H9 (cell line): ENCODE measurements around the gene EML2. TPM values are rescaled to one million over a fixed set of nuclear protein-coding genes. Genes with fewer than 3 reads are reported as not detected.

ENCODE experiments used
- DNase-seq: peaks from one replicate; pipeline ENCODE4 v3.0.0-alpha.2; 2017
- H2AFZ ChIP-seq: one replicate; pipeline ENCODE4 v1.6.1; 2013; ENCODE audit warnings: mild to moderate bottlenecking, low read length, control low read depth, moderate library complexity
- H2AK5ac ChIP-seq: 2 replicates; pipeline ENCODE4 v1.6.1; 2013; ENCODE audit warnings: low read length, control low read depth, mixed read lengths; ENCODE audit not compliant: insufficient read length
- H2BK120ac ChIP-seq: one replicate; pipeline ENCODE4 v1.6.1; 2013; ENCODE audit warnings: low read depth, mild to moderate bottlenecking, low read length, control low read depth, inconsistent platforms; ENCODE audit not compliant: poor library complexity, severe bottlenecking
- H2BK12ac ChIP-seq: 2 replicates; pipeline ENCODE4 v1.6.1; 2013; ENCODE audit warnings: low read length, control low read depth, mixed read lengths, low read depth; ENCODE audit not compliant: insufficient read length
- H2BK15ac ChIP-seq: 2 replicates; pipeline ENCODE4 v1.6.1; 2013; ENCODE audit warnings: low read depth, low read length, control low read depth
- H2BK20ac ChIP-seq: one replicate; pipeline ENCODE4 v1.6.1; 2013; ENCODE audit warnings: low read depth, mild to moderate bottlenecking, low read length, control low read depth, inconsistent platforms; ENCODE audit not compliant: poor library complexity, severe bottlenecking
- H2BK5ac ChIP-seq: 2 replicates; pipeline ENCODE4 v1.6.1; 2013; ENCODE audit warnings: low read length, control low read depth, mixed read lengths; ENCODE audit not compliant: insufficient read length
- H3K14ac ChIP-seq: 2 replicates; pipeline ENCODE4 v1.6.1; 2013; ENCODE audit warnings: low read length, control low read depth; ENCODE audit not compliant: insufficient read depth
- H3K18ac ChIP-seq: 2 replicates; pipeline ENCODE4 v1.6.1; 2013; ENCODE audit warnings: low read depth, mild to moderate bottlenecking, mixed read lengths, low read length, control low read depth; ENCODE audit not compliant: insufficient read length
- H3K23ac ChIP-seq: 2 replicates; pipeline ENCODE4 v1.6.1; 2013; ENCODE audit warnings: low read length, control low read depth, mixed read lengths, low read depth; ENCODE audit not compliant: insufficient read length
- H3K23me2 ChIP-seq: 2 replicates; pipeline ENCODE4 v1.6.1; 2013; ENCODE audit warnings: low read depth, mild to moderate bottlenecking, mixed read lengths, low read length, control low read depth; ENCODE audit not compliant: insufficient read length, poor library complexity, severe bottlenecking
- H3K27ac ChIP-seq: 2 replicates; pipeline ENCODE4 v1.5.1; 2013; ENCODE audit warnings: low read length, control low read depth, mixed read lengths, low read depth; ENCODE audit not compliant: insufficient read length
- H3K27me3 ChIP-seq: 2 replicates; pipeline ENCODE4 v1.6.1; 2013; ENCODE audit warnings: low read length, control low read depth, inconsistent platforms; ENCODE audit not compliant: insufficient read depth
- H3K4ac ChIP-seq: 2 replicates; pipeline ENCODE4 v1.6.1; 2013; ENCODE audit warnings: low read depth, mild to moderate bottlenecking, control low read depth, inconsistent platforms, low read length, moderate library complexity
- H3K4me1 ChIP-seq: 2 replicates; pipeline ENCODE4 v1.6.1; 2013; ENCODE audit warnings: low read length, control low read depth, inconsistent platforms; ENCODE audit not compliant: insufficient read depth
- H3K4me2 ChIP-seq: 2 replicates; pipeline ENCODE4 v1.6.1; 2013; ENCODE audit warnings: low read length, control low read depth, mixed read lengths; ENCODE audit not compliant: insufficient read length, insufficient read depth
- H3K56ac ChIP-seq: 2 replicates; pipeline ENCODE4 v1.6.1; 2013; ENCODE audit warnings: low read depth, mild to moderate bottlenecking, mixed read lengths, low read length, control low read depth; ENCODE audit not compliant: insufficient read length
- H3K79me1 ChIP-seq: 2 replicates; pipeline ENCODE4 v1.6.1; 2013; ENCODE audit warnings: low read depth, mild to moderate bottlenecking, moderate library complexity, low read length, control low read depth, inconsistent platforms; ENCODE audit not compliant: insufficient read depth, poor library complexity, severe bottlenecking
- H3K79me2 ChIP-seq: 2 replicates; pipeline ENCODE4 v1.6.1; 2013; ENCODE audit warnings: low read length, control low read depth, inconsistent platforms; ENCODE audit not compliant: insufficient read depth
- H3K9ac ChIP-seq: 2 replicates; pipeline ENCODE4 v1.6.1; 2013; ENCODE audit warnings: low read length, control low read depth, mixed read lengths; ENCODE audit not compliant: insufficient read length; ENCODE audit errors: extremely low read depth
- H3K9me3 ChIP-seq: one replicate; pipeline ENCODE4 v1.6.1; 2013; ENCODE audit warnings: low read depth, low read length, inconsistent platforms; ENCODE audit not compliant: control insufficient read depth
- H3T11ph ChIP-seq: one replicate; pipeline ENCODE4 v1.6.1; 2013; ENCODE audit warnings: mild to moderate bottlenecking, low read length, control low read depth, inconsistent platforms
- H4K20me1 ChIP-seq: one replicate; pipeline ENCODE4 v1.6.1; 2013; ENCODE audit not compliant: control insufficient read depth, insufficient read length, insufficient read depth
- H4K5ac ChIP-seq: 2 replicates; pipeline ENCODE4 v1.6.1; 2013; ENCODE audit warnings: low read depth, mild to moderate bottlenecking, mixed read lengths, low read length, control low read depth; ENCODE audit not compliant: insufficient read length
- H4K8ac ChIP-seq: replicated peaks from 2 replicates; pipeline ENCODE4 v1.6.1; 2013; ENCODE audit warnings: low read length, control low read depth, mixed read lengths, low read depth; ENCODE audit not compliant: insufficient read length
- H4K91ac ChIP-seq: 2 replicates; pipeline ENCODE4 v1.6.1; 2013; ENCODE audit warnings: low read depth, mild to moderate bottlenecking, moderate library complexity, mixed read lengths, low read length, control low read depth; ENCODE audit not compliant: insufficient read length
- H3K27ac Mint-ChIP-seq, 3 experiments: 2 replicates in 2 of 3; 3 replicates in 1 of 3; pipeline ENCODE4 v1.8.0; 2020 to 2021; ENCODE audit warnings: mixed read lengths in 3 of 3, mild to moderate bottlenecking in 1 of 3, moderate library complexity in 1 of 3
- H3K27me3 Mint-ChIP-seq: 2 replicates; pipeline ENCODE4 v1.8.0; 2021; ENCODE audit warnings: low read depth, mild to moderate bottlenecking, moderate library complexity, mixed read lengths
- H3K36me3 Mint-ChIP-seq, 3 experiments: 2 replicates in 2 of 3; 3 replicates in 1 of 3; pipeline ENCODE4 v1.8.0; 2020 to 2021; ENCODE audit warnings: low read depth in 3 of 3, mixed read lengths in 3 of 3; ENCODE audit not compliant: insufficient read depth in 1 of 3
- H3K4me1 Mint-ChIP-seq, 2 experiments: 2 replicates each; pipeline ENCODE4 v1.8.0; 2020; ENCODE audit warnings: mixed read lengths in 2 of 2
- H3K4me3 Mint-ChIP-seq, 2 experiments: 2 replicates in 1 of 2; 3 replicates in 1 of 2; pipeline ENCODE4 v1.8.0; 2020 to 2021; ENCODE audit warnings: mild to moderate bottlenecking in 2 of 2, mixed read lengths in 2 of 2, moderate library complexity in 1 of 2
- H3K9me3 Mint-ChIP-seq, 2 experiments: 2 replicates in 1 of 2; 3 replicates in 1 of 2; pipeline ENCODE4 v1.8.0; 2020; ENCODE audit warnings: mild to moderate bottlenecking in 2 of 2, mixed read lengths in 2 of 2, moderate library complexity in 1 of 2
- CTCF ChIP-seq: fragments of 200-600 bp; sonication (generic); conservative IDR thresholded peaks from 3 replicates; pipeline ENCODE4 v1.8.0; 2021; ENCODE audit warnings: antibody characterized with exemption, mild to moderate bottlenecking
- WGBS: extraction: QIAGEN DNeasy Blood & Tissue Kit; methylation state at CpG from one replicate; pipeline ENCODE4 v1.1.7; 2013; ENCODE audit warnings: missing lambda C conversion rate, low lambda C conversion rate, mixed read lengths; ENCODE audit not compliant: insufficient read length; ENCODE audit errors: extremely low coverage; 5-methylcytosine and 5-hydroxymethylcytosine counted together
- total RNA-seq: library from RNA; stranded (reverse); gene quantifications from 2 replicates; pipeline ENCODE4 v1.2.1, GENCODE V29; 2021

The EML2 gene
- total RNA-seq, 1 experiment from 2014 or later: 22.6 TPM

GRCh38 chr19:45681391-45682015 lies 42.3 kb upstream of the EML2 start:
- H3K4me1 ChIP-seq: no peaks in the 10 kb centered on the region
- H3K79me2 ChIP-seq: no peaks in the 10 kb centered on the region
- H4K5ac ChIP-seq: no peak overlapping the region
- H2BK12ac ChIP-seq: no peak overlapping the region
- no CpG with 5 or more reads among the region's 51 CpGs for WGBS
- H3T11ph ChIP-seq: no peak overlapping the region
- H3K27ac ChIP-seq: no peak overlapping the region
- H3K4me3 Mint-ChIP-seq: peak overlapping the region; percentile 53 to 73
- H3K56ac ChIP-seq: no peak overlapping the region
- peaks cover 7 to 19% of the 10 kb centered on the region in 2 experiments for H3K4me1 Mint-ChIP-seq
- H2AK5ac ChIP-seq: no peak overlapping the region
- no peak overlapping the region for H3K14ac ChIP-seq
- peak; percentile 94 for DNase-seq
- no peaks in the 10 kb centered on the region for H3K9me3 ChIP-seq
- no peaks in the 10 kb centered on the region for H3K9me3 Mint-ChIP-seq
- H3K27me3 ChIP-seq: no peaks in the 10 kb centered on the region
- H3K79me1 ChIP-seq: no peaks in the 10 kb centered on the region
- no peak overlapping the region for H3K4ac ChIP-seq
- H3K23ac ChIP-seq: no peak overlapping the region
- H4K91ac ChIP-seq: no peak overlapping the region
- H2BK20ac ChIP-seq: no peak overlapping the region
- H3K9ac ChIP-seq: no peak overlapping the region
- H2AFZ ChIP-seq: no peak overlapping the region
- peaks cover 32% of the 10 kb centered on the region for H3K27me3 Mint-ChIP-seq
- TF ChIP-seq CTCF: peak; percentile 99
- no peak overlapping the region for H2BK5ac ChIP-seq
- no peak overlapping the region for H4K8ac ChIP-seq
- no peak overlapping the region for H2BK120ac ChIP-seq
- H3K27ac Mint-ChIP-seq: peak overlapping the region in 1 of 3 experiments; percentile 59; a peak in 1 of 7 replicates
- H3K36me3 Mint-ChIP-seq: peaks cover 13 to 23% (median 20%) of the 10 kb centered on the region in 3 experiments
- H3K18ac ChIP-seq: no peak overlapping the region
- H2BK15ac ChIP-seq: no peak overlapping the region
- H4K20me1 ChIP-seq: no peaks in the 10 kb centered on the region
- H3K4me2 ChIP-seq: peak overlapping the region; percentile 20
- H3K23me2 ChIP-seq: peaks cover 11% of the 10 kb centered on the region
